K562 treated with DMSO at 1 percent for 12 hours (cell line): Measurements from ENCODE around the gene CYCS. TPM values are rescaled to one million over a fixed set of nuclear protein-coding genes. Genes with fewer than 3 reads are reported as not detected.

ENCODE experiments used
- total RNA-seq: library from RNA; unstranded; fragments of 300-600 nt; gene quantifications from 2 replicates; pipeline ENCODE4 v1.2.3, GENCODE V29; 2022; ENCODE audit not compliant: insufficient read depth

CYCS gene
- total RNA-seq: 72.3 and 82.7 TPM in 2 replicates

DNA sequence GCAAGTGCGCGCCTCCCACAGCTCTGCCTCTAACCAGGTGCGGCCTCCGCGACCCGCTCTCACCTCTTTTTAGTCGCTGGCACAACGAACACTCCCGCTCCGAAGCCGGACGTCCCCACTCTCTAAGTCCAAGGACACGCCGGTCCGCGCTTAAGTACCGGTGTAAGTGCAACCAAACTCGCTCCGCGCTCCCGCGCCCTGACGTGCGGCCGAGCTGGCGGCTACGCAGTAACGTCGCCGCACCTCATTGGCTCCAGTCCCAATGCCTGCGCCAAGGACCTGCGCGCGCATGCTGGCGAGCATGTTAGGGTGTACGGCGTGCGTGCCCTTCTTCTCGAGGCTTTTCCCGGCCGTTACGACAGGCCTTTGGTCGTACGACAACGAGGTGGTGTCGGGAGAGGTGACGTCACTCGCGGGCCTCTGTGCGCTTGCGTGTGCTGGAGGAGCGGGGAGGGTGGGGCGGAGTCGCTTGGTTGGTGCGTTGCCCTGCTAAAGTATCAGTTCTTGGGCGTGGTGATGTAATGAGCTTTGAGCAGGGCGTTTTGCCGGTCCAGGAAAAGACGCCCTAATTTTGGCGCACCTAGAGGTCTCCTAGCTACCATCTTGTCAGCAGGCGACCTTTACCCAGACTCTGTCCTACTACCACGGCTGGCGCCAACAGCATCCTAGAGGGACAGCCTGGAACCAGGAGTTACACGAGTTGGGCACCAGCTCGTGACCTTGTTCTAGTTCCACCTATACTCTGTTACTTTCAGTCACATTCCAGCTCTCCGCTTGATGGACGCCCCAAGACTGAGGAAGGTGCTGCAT, at the start of gene CYCS:
Gene CYCS, minus strand, starts transcription at position 124 of the 810 bp plus-strand sequence. CDS start 1,141 bp downstream, outside the sequence.

Other genes starting within 250 kb of the CYCS start
- 2.3 and 21.3 TPM in 2 replicates for gene OSBPL3, start 145.1 kb downstream of the CYCS start, total RNA-seq
- not detected in 2 replicates for gene NPVF, start 103.2 kb upstream of the CYCS start, total RNA-seq